K562 treated with DMSO at 1 percent for 12 hours (cell line): ENCODE measurements around the gene PTPMT1. TPM values are rescaled to one million over a fixed set of nuclear protein-coding genes. Genes with fewer than 3 reads are reported as not detected.

ENCODE experiments used
- total RNA-seq: library from RNA; unstranded; fragments of 300-600 nt; gene quantifications from 2 replicates; pipeline ENCODE4 v1.2.3, GENCODE V29; 2022; ENCODE audit not compliant: insufficient read depth

PTPMT1 gene
- total RNA-seq = 111 and 115 TPM in 2 replicates

GRCh38 chr11:47565340-47566148 is at the start of gene PTPMT1:
Gene PTPMT1, plus strand, starts transcription at chr11:47565599. Its CDS starts 24 bp downstream, at chr11:47565623.

DNA sequence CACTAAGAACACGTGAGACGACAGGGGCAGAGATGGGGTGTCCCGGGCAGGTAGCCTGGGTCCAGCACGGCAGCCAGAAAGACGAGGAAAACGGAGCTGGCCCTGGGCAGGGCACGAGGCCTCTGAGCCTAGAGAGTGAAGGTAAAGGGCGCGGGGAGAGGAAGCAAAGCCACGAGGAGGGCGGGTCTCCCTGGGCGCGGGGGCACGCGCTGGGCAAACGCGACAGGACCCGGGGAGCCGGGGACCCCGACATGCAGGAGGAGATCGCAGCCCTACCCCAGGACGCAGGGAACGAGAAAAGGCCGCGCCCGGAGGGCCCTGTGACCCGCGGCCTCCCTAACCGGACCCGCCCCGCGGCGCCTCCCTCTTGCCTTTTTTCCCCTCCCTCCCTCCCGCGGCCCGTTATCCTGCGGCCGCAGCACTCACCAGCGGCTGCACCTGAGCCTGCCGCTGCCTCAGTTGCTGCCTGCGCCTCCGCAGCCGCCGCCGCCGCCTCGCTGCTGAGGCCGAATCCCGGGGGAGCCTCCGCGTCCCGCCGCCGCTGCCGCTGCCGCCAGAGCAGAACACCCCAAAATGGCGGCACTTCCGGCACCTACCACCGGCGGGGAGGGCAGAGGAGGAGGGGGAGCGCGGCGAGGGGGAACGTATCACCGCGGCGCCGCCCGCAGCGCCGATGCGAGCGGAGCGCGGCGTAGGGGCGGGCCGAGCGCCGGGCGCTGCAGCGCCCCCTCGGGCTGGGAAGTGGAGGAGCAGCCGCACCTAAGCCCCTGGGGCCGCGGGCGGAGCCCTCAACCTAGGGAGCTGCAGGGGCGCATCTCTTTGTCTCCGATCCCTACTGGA is 12.6 kb upstream of the PTPMT1 start, which contains the start of gene CELF1:
Gene CELF1, minus strand, starts transcription at position 567 of the 840 bp plus-strand sequence. CDS start 53,609 bp downstream, outside the sequence.

GRCh38 chr11:47578524-47579494 is 13.4 kb downstream of the PTPMT1 start, which contains the start of the genes KBTBD4 and NDUFS3:
Gene KBTBD4, minus strand, starts transcription at chr11:47578970. Its CDS starts 19 bp downstream, at chr11:47578951.
Gene NDUFS3, plus strand, starts transcription at chr11:47579074. Its CDS starts 18 bp downstream, at chr11:47579092.

GRCh38 chr11:47586098-47586855 is 20.9 kb downstream of the PTPMT1 start, which contains the start of gene FAM180B:
Gene FAM180B, plus strand, starts transcription at chr11:47586678. Its CDS starts 91 bp downstream, at chr11:47586769.

DNA sequence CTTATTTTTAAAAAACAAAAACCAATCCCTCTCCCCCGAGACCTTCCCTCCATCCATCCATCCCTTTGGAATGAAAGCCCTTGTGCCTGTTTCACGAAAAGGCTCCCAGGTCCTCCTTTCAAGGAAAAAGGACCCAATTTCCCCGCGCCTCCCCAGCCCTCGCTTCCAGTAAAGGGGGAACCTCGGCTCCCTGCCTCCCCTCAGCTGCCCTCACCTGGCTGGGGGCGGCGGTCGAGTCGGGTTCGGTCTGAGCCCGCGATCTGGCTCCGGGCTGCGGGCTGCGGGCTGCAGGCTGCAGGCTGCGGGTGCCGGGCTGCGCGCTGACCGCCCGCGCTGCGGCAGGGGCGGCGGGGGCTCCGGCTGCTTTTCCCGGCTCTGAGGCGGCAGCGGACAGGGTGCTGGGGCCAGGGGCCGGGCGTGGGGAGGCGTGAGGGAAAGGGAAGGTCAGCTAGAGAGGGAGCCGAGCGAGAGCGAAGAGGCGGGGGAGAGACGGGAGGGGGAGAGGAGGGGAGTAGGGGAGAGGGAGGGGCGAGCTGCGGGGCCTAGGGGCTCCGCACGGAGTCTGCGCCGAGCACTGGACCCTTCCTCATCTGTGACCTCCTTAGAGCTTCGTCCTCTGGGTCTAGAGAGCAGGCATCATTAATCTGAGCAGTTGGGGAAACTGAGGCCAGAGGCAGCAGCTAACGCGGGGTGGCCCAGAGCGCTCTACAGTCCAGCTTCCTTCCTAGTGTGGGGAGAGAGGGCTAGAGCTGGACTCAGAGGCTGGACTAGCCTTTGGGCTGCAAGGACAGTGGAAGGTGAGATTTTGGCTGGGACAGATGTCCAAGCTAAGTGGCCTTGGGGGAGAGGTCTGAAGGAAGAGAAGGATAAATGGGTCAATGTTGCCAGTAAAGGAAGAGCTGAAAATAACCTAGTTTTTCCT is 28.8 kb downstream of the PTPMT1 start, which contains the start of gene C1QTNF4:
Gene C1QTNF4, minus strand, starts transcription at position 478 of the 922 bp plus-strand sequence. CDS start 3,601 bp downstream, outside the sequence.

Other genes with a start within 250 kb of the PTPMT1 start
- not detected in 2 replicates for gene MYBPC3, start 212.9 kb upstream of the PTPMT1 start, total RNA-seq
- 71.7 and 77.5 TPM in 2 replicates for gene SPI1, start 187.1 kb upstream of the PTPMT1 start, total RNA-seq
- gene SLC39A13, start 157.0 kb upstream of the PTPMT1 start, total RNA-seq = 25.9 and 30.0 TPM in 2 replicates
- gene PSMC3, start 139.2 kb upstream of the PTPMT1 start, total RNA-seq = 220 and 240 TPM in 2 replicates
- gene RAPSN, start 116.5 kb upstream of the PTPMT1 start, total RNA-seq = not detected in 2 replicates
- 12.5 and 40.6 TPM in 2 replicates for gene CELF1, start 12.5 kb upstream of the PTPMT1 start, total RNA-seq
- gene KBTBD4, start 13.4 kb downstream of the PTPMT1 start, total RNA-seq = 8.0 and 13.1 TPM in 2 replicates
- 158 and 208 TPM in 2 replicates for gene NDUFS3, start 13.5 kb downstream of the PTPMT1 start, total RNA-seq
- not detected in 2 replicates for gene FAM180B, start 21.1 kb downstream of the PTPMT1 start, total RNA-seq
- not detected in 2 replicates for gene C1QTNF4, start 28.8 kb downstream of the PTPMT1 start, total RNA-seq
- gene MTCH2, start 77.0 kb downstream of the PTPMT1 start, total RNA-seq = 60.6 and 71.2 TPM in 2 replicates
- gene AGBL2, start 149.8 kb downstream of the PTPMT1 start, total RNA-seq = 1.2 TPM in 1 of 2 replicates, not detected in the other
- gene FNBP4, start 201.7 kb downstream of the PTPMT1 start, total RNA-seq = 11.4 and 55.2 TPM in 2 replicates